ENCODE results near the gene RALA.

Gene RALA, protein sequence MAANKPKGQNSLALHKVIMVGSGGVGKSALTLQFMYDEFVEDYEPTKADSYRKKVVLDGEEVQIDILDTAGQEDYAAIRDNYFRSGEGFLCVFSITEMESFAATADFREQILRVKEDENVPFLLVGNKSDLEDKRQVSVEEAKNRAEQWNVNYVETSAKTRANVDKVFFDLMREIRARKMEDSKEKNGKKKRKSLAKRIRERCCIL
- total RNA-seq: 63.9 to 68.0 reads per million in 2 donors

DNA sequence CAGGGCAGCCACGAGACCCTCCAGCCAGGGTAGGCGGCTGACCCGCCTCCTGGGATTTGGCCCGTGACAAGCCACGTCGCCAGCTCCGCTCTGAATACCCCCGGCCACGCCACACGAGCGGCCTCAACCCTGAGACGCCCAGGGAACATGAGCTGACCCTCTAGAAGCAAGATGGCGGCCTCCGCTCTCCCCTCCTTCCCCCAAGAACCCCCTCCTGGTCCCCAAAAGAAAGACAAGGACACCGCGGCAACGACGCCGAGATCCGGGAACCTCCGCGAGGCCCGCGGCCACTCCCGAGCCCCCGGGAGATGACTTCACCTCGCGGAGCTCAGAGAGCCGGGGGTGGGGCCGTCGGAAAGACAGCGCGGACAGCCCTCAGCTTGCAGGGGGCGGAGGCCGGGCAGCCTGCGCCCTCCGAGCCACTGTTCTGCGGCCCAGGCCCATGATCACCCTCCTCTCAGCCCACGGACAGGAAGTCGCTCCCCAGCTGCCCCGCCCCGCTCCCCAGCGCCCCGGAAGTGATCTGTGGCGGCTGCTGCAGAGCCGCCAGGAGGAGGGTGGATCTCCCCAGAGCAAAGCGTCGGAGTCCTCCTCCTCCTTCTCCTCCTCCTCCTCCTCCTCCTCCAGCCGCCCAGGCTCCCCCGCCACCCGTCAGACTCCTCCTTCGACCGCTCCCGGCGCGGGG lies at the start of gene RALA:
Gene RALA, plus strand, starts transcription at position 526 of the 685 bp plus-strand sequence. CDS start 63,096 bp downstream, outside the sequence.
- DNase-seq: peak; percentile 78

DNA sequence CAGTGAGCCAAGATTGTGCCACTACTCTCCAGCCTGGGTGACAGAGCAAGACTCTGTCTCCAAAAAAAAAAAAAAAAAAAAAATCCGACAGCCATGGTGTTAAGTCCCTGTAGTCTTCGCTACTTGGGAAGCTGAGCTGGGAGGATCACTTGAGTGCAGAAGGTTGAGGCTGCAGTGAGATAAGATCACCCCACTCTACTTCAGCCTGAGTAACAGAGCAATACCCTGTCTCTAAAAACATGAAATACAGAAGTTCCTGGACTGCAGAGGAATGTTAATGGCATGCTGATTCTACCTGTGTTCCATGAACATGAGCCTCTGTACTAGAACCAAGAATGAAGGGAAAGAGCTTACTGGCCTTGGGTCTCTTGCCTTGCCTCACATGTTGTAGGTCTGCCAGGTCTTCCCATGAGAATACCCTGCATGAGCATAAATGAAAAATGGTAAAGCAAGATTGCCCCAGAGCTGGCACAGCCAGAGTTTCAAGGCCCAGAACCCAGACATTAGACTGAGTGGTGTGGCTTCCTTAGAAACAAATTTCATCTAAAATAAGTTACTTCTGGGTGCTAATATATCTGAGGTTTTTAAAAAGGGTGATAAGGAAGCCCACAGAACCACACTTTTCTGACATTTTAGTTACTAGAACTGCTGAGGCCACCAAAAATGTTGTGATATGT lies 48.6 kb upstream of the RALA start:
- no peak for DNase-seq

DNA sequence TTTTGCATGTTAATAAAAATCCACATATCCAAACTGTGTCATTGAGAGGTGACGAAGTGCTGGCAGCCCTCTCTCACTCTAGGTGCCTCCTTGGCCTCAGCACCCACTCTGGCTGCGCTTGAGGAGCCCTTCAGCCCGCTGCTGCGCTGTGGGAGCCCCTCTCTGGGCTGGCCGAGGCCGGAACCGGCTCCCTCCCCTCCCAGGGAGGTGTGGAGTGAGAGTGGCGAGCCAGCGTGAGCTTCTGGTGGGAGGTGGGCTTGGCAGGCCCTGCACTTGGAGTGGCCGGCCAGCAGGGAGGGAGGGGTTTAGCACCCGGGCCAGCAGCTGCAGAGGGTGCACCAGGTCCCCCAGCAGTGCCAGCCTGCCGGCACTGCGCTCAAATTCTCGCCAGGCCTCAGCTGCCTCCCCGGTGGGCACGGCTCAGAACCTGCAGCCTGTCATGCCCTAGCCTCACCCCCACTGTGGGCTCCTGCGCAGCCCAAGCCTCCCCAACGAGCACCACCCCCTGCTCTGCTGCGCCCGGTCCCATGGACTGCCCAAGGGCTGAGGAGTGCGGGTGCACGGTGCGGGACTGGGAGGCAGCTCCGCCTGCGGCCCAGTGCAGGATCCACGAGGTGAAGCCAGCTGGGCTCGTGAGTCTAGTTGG lies 46.0 kb upstream of the RALA start:
- no peak for DNase-seq

DNA sequence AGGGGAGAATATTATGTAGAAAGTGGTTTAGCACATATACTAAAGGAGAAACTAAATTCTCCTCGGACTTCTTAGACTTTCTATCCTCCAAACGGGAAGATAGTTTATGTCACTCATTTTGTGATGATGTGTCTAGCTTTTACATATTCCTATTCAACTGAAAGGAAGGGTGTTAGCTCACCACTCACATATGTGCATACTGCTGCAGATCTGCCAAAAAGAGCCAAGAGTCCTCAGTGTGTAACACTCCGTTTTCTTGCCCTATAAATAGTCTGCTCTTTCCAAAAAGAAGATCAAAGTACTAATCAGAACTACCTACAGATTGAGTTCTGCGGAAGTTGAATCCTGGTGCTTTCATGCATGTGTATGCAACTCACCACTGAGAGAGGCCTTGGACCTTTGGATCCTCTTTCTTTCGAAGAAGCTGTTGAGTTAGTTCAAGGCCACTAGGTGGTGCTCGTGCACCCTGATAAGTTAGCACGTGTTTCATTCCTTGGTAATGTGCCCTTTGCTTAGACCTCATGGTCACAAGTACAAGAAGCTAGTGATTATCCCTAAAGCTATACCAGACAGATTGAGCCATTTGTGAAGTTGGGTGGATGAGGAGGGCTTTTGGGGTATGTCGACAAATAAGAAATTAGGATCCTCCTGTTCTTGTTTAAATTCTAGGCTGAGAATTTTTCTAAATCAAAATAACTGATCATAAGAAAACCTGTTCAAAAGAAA lies 43.1 kb upstream of the RALA start:
- no peak for DNase-seq

DNA sequence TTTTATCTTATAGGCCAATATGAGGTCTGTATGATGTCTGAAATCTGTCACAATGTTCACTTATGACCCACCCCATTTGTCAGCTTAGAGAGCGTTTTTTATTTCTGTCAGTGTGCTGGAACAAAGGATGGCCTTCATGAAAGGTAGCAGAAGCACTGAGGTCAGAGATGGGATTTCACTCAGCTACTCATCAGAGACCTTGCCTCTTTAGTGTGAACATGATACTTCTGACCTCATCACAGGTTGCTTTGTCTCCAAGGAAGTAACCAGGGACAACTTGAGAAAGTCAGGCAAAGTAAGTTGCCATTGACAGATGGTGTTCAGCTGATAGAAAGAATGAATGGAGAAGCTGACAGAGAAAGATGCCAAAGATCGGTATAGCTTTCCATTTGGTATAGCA lies 40.8 kb upstream of the RALA start:
- no peak for DNase-seq

DNA sequence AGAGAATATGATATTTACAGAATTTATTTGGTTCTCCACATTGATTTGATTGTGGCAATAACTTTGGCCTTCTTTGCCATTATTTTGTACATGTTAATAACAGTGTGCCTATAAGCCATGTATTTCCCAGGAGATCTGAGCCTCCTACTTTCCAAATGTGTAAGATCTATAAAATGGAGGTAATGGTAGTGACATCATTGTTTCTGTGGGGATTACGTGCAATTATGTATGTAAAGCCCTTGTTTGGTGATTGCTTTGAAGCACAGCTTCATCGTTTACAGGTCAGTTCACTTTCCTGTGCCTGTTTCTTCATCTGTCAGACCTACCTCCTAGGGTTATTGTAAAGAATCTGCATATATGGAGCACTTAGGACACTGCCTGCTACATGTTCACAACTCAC lies 39.8 kb upstream of the RALA start:
- DNase-seq: no peak

DNA sequence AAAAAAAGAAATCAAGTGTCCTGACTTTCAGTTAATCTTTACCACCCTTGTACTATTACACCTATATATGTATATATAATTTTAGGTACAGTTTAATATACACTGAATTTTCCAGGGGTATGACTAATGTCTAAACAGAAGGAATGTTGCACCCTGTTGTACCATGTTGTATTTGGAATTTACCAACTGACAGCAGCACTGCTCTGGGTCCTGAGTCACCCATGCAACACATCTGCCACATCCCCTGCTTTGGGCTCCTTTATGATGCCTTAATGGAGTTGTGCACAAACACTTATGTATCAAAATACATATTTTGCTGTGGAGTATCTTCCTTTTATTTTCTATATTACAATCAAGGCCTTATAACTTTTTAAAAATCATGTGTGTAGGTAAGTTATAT lies 36.0 kb upstream of the RALA start:
- DNase-seq: no peak

DNA sequence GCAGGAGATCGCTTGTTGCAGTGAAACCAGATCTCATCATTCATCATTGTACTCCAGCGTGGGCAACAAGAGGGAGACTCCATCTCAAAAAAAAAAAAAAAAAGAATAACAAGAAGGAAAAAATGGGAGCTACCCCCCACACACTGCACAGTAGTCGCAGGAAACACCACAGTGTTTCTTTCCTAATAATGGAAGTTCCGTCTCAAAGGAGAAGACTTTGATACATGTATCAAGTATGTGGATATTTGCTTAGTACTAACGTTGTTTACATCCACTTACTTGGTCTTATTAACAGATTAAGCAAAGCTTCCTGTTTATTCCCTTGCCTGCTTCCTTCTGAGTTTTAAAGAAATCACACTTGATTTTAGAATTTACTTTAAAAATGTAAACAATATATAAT lies 35.0 kb upstream of the RALA start:
- DNase-seq: no peak

DNA sequence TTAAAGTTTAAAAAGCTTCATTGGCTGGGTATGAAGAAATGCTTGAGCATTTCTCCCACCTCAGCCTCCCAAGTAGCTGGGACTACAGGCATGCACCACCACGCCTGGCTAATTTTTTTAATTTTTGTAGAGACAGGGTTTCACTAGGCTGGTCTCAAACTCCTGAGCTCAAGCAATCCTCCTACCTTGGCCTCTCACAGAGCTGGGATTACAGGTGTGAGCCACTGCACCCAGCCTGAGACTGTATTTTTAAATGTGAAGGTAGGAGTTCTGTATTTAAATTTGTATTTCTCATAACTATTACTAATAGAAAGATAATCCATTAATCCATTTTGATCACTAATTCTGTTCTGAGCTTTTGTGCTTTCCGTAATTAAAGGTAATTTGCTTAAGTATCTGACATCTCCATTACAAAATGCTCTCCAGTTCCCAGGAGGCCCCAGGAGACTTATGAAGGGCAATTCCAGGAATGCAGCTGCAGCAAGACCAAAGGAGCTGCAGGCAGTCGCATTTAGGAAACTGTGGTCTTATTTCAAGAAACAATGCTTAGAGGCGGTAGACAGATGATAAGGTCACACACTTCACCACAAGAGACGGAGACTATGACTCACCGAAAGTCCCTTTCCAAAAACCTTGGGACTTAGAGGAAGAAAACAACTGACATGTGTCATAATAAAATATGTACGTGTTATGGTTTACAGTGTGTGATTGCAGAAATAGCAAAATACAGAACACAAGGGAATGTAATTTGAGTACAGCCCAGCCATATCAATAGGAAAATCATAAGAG lies 33.9 kb upstream of the RALA start:
- DNase-seq: no peak

DNA sequence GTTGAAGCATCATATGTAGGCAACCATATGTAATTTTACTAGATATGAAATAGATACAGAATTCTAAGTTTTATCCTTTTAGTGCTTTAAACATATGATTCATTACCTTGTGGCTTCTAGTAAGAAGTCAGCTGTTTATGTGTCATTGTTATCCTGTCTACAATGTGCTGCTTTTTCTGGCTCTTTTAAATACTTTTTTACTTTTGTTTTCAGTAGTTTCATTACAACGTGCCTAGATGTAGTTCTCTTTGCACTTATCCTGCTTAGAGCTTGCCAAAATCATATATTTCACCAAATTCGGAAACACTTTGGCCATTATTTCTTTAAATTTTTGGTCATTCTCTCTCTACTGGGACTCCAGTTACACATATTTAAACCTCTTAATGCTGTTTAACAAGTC lies 30.8 kb upstream of the RALA start:
- DNase-seq: no peak

DNA sequence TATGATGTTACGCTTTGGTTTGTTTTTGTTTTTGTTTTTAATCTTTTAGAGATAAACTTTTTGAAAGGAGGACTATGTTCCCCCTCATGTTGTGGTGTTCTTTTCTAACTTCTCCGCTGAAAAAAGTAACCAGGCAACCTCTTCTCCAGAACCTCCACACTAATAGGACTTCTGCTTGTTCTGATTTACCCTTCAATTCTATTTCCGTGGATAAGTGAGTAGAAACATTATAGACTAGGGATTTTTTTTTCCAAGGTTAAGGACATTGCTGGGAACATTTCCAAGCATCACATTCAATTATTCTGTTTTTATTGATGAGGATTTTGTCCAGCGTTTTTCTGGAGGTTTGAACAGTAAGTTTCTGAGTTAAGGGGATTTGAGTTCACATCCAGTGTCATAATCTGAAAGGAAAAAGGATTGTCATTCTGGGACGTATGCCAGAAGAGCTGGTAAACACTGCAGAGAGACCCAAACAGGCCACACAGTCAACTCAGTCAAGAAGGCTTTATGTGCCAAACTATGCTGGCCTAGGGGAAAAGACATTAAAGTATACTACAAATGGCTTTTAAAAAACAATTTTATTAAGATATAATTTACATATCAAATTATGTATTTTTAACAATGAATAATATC lies 28.3 kb upstream of the RALA start:
- no peak for DNase-seq

DNA sequence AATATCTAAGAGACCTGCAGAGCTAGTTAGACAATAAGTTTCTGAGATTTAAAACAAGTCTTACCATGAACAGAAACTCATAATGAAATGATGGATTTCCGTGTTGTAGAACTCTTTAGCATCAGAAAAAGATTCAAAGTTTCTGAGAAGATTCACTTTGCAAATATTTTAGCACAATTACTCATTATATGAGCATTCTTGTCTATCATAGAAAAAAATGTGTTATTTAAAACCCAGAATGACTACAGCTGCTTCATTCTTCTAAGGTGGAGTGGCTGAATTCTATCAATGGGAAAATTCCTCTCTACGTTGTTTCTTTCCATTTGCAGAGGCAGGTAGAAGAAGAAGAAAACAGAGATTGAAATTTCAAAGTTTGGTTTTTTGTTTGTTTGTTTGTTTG lies 21.0 kb upstream of the RALA start:
- no peak for DNase-seq

DNA sequence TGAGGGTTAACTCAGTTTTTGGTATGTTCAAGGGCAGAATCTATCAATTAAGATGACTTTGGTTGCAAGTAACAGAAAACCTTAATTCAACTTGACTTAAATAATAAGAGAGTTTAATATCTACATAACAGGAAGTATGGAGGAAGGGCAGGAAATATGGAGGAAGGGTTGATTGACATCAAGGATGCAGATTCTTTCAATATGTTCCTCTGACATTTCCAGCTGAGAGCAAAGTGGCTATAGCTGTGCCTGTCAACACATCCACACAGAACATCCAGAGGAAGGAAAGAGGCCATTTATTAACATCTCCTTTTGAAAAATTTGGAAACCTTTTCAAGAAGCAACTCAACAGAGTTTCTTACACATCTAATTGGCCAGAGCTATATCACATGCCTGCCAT lies 19.4 kb upstream of the RALA start:
- no peak for DNase-seq

DNA sequence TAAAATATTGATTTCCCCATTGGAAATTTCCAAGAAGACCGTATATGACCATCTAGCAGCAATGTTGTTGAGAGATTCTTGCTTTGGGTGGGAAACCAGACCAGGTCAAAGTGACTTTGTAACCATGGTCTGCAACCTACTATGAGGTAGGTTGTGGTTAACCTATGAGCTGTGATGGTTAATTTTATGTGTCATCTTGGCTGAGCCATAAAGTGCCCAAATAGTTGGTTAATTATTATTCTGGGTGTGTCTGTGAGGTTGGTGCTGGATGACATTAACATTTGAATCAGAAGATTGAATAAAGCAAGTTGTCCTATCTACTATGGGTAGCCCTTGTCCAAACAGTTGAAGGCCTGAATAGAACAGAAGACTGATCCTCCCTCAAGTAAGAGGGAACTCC lies 18.3 kb upstream of the RALA start:
- no peak for DNase-seq

DNA sequence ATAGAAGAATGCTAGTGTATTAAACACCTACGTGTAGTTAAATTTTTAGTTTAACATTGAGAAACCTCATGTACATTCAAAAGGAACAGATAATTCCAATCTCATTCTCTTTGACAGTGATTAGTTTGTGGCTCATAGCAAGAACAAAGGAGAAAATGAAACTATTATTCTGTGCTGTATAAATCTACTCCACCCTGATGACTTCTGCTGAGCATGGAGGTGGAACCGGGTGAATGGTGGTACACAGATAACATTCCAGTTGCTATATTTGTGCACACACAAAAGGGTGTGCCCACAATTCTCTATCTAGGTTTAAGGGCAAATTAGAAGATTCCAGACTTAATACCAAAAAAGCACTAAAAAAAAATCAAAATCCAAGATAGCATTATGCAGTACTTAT lies 17.0 kb upstream of the RALA start:
- DNase-seq: no peak

DNA sequence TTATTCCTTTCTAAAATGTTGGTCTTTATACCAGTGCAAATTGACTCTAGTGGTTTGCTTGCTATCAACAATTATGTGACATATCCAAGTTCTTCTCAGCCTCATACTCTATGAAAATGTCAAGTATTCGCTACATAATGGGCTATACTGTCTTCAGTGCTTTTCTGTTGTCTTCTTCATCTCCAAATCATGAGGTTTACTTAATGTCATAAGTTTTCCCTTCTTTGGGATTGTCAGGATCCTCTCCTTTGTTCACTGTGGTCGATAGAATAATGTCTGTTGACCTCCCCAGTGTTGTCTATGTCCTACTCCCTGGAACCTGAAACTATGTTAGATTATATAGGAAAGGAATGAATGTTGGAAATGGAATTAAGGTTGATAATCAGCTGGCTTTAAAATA lies 16.4 kb upstream of the RALA start:
- no peak for DNase-seq

DNA sequence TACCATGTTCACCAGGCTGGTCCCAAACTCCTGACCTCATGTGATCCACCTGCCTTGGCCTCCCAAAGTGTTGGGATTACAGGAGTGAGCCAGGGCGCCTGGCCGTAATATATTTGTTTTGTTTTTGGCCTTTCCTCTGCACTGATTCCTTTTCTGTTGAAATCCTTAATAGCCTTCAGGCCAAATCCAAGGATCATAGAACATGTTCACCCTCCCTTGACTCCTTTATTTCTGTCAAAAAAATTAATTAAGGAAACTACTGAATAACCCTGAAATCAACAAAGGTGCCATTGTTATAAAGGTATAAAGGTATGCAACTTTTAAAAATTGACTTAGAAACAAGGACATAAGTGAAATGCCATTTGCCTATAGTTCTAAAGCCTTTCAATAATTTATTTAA lies 15.5 kb upstream of the RALA start:
- no peak for DNase-seq

DNA sequence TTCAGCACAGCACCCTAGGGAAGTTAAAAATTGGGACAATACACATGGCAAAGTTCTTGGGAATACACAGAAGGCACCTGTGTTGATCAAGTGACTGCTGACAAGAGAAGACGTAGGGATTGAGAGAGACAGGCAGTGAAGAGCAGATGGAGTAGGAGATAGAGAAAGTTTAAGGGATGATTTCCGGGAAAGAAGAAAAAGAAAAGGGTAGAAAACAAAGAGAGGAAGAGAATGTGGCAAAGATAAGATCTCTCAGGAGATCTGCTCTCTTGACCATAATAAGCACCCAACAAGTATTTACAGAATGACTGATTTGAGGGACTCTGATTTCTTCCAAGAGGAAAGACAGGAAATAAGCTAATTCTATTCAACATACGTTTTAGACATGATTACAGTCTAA lies 15.1 kb upstream of the RALA start:
- no peak for DNase-seq

DNA sequence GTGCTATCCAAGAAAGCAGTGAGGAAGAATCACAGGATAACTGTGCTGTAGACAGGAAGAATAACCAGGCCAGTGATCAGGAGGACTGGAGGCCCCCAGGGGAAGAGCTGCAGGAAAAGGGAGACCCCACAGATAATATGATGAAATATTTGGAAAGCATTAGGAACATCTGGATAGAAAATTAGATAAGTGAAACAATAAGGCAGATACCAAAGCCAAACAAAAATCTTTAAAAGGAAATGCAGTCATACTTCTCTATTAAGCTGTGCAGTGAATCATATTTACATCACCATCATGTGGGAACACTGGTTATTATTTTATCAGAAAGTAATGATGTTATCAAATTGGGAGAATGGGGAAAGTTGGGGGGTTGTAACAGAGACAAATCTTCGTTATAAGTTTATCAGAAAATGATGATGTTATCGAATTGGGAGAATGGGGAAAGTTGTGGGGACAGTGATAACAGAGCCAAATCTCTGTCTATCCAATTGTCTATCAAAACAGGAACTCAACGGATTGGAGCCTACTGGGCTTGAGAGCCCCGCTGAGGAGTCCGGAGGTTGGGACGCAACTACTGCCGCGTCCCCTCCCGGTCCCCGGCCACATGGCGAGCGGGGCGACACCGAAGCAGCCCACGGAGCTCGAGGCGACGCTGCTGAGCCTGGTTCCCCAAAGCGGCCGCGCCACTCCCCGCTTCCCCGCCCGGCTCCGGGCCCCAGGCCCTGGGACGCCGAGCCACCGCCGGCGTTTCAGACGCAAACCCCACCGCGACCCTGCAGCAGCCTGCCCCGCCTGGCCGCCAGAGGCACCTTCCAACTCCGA lies 14.0 kb upstream of the RALA start:
- no peak for DNase-seq

DNA sequence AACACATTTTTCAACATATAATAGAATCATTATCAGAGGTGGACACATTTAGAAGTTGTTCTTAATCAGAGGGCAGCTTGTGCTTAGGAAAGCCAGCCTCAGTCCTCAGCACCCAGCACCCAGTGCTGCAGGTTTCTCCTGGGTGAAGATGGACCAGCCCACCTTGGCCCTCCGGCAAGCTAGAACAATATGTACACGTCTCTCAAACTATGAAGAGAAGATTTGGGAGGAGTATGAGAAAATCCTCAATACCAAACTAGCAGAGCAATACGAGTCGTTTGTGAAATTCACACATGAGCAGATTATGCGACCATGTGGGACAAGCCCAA lies 13.5 kb upstream of the RALA start:
- no peak for DNase-seq

DNA sequence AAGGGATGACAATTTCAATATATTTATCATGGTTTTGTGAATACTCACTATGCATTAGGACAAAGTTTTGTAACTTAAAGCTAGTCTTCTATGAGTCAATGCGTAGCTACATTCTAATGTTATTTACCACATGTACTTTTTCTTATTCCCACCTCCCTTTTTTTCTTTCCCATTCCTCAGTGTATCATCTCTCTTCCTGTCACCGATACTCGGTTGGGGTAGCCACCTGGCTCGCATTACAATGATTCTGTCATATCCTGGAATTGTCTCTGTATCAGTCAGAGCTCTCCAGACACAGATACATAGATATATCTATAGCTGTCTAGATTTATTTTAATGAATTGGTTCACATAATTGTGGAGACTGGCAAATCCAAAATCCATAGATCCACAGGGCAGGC lies 9.8 kb upstream of the RALA start:
- no peak for DNase-seq

All from activated gamma-delta T cell (primary cell).